ENCODE measurements around the gene FBXO31.
A peak's percentile ranks its signal among the peaks of the same experiment; 100 is the strongest.

DNA sequence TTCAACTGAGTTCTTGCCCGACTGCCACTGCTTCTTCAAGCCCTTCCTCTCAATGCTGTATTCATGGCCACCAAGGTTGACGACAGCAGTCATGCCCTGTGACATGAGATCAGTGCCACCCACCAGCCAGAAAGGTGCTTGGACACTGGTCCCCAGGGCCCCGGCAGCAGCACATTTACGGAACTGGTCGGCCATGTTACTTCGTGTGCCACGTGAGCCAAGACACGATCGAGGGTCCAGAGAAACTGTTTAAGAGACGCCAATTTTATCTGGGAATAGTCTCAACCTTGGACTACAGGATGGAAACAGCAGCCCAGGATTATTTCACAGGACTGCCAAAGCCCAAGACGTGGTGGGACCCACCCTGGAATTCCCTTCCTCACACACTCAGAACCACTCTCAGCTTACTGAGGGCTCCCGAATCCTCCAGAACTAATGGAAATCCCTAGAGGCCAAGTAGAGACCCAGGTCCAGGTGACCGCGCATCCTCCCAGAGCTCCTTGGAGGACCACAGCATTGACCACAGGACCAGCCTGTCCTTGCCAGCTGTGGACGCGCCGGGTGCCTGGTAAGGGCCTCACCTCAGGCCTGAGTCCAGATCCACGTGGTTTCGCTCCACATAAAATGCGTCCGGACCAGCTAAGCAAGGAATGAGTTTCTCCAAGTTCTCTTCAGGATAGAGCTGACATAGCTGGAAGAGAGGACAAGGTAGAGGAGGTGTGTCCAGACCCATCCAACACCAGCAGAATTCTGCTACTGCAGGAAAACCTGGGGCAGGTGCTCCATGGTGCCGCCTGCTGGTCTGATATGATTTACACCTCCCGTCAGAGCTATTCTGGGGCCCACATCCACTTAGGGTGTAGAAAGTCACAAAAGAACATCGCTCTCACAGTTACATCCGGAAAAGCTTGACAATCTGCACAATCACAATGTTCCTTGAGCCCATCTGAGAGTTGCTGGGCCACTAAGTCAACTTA is 36.7 kb upstream of the FBXO31 start:
- TF ChIP-seq, protein P1, sequence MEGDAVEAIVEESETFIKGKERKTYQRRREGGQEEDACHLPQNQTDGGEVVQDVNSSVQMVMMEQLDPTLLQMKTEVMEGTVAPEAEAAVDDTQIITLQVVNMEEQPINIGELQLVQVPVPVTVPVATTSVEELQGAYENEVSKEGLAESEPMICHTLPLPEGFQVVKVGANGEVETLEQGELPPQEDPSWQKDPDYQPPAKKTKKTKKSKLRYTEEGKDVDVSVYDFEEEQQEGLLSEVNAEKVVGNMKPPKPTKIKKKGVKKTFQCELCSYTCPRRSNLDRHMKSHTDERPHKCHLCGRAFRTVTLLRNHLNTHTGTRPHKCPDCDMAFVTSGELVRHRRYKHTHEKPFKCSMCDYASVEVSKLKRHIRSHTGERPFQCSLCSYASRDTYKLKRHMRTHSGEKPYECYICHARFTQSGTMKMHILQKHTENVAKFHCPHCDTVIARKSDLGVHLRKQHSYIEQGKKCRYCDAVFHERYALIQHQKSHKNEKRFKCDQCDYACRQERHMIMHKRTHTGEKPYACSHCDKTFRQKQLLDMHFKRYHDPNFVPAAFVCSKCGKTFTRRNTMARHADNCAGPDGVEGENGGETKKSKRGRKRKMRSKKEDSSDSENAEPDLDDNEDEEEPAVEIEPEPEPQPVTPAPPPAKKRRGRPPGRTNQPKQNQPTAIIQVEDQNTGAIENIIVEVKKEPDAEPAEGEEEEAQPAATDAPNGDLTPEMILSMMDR (IDR thresholded peaks at IDR 0.05; ENCODE audit: low read depth, low read length), result peak; percentile 42
- no peak for TF ChIP-seq EZH2phosphoT487 (IDR thresholded peaks at IDR 0.05; ENCODE audit: low read depth)
